Kidney (tissue), 14 donors: ENCODE results near the gene PXDN. TPM values are rescaled to one million over a fixed set of nuclear protein-coding genes. Genes with fewer than 3 reads are reported as not detected.
A peak's percentile ranks its signal among the peaks of the same experiment; 100 is the strongest.

ENCODE experiments used
- DNase-seq, 5 donors: peaks; one replicate each; pipeline ENCODE4 v3.0.0-alpha.2; 2013 to 2020
- FAIRE-seq: peaks from 2 replicates; lab custom pipeline; 2012; peaks lifted over from hg19 to GRCh38; lab: Jason Lieb, UNC
- H3K27ac ChIP-seq, 2 donors: one replicate each; pipeline ENCODE4 v1.7.0; 2013; ENCODE audit warnings: low read depth in 2 of 2, low read length in 2 of 2, inconsistent platforms in 1 of 2
- H3K27me3 ChIP-seq: one replicate; pipeline ENCODE4 v1.7.1; 2013; ENCODE audit warnings: low read length, inconsistent platforms; ENCODE audit not compliant: control insufficient read depth, insufficient read depth
- H3K36me3 ChIP-seq, 3 donors: one replicate each; pipeline versions ENCODE4 v1.7.0 to v1.7.1; 2013; ENCODE audit warnings: low read length in 3 of 3, control low read depth in 1 of 3, inconsistent platforms in 1 of 3; ENCODE audit not compliant: insufficient read depth in 3 of 3, control insufficient read depth in 2 of 3
- H3K4me1 ChIP-seq, 3 donors: one replicate each; pipeline versions ENCODE4 v1.7.0 to v1.7.1; 2013; ENCODE audit warnings: low read length in 3 of 3, inconsistent platforms in 1 of 3, low read depth in 1 of 3; ENCODE audit not compliant: control insufficient read depth in 2 of 3, insufficient read depth in 2 of 3
- H3K4me3 ChIP-seq, 3 donors: one replicate each; pipeline versions ENCODE4 v1.7.0 to v1.8.1; 2013; ENCODE audit warnings: low read length in 3 of 3, control low read depth in 1 of 3, inconsistent platforms in 1 of 3
- H3K9ac ChIP-seq, 3 donors: one replicate each; pipeline versions ENCODE4 v1.7.0 to v1.7.1; 2013; ENCODE audit warnings: low read length in 3 of 3, control low read depth in 1 of 3, inconsistent platforms in 1 of 3
- H3K9me3 ChIP-seq, 3 donors: one replicate each; pipeline versions ENCODE4 v1.7.0 to v1.7.1; 2013; ENCODE audit warnings: low read length in 3 of 3, control low read depth in 1 of 3, inconsistent platforms in 1 of 3; ENCODE audit not compliant: control insufficient read depth in 2 of 3, insufficient read depth in 1 of 3
- CTCF ChIP-seq: IDR thresholded peaks from 3 replicates; pipeline ENCODE4 v1.5.1; 2012; ENCODE audit warnings: mild to moderate bottlenecking, moderate library complexity, borderline replicate concordance; ENCODE audit not compliant: insufficient read depth; ENCODE audit errors: extremely low read depth
- intact Hi-C: fragments of 100-400 bp; cut with DNase I; formaldehyde crosslinking; loops from one replicate; pipeline ENCODE4 v1.11.1; 2022
- polyA plus RNA-seq: library from polyadenylated mRNA; stranded (reverse); fragments of 350-450 nt; fragmentation: Illumina TruSeq; extraction: RNeasy Lipid Tissue Mini Kit (QIAGEN cat#74804); gene quantifications from one replicate; pipeline ENCODE4 v1.2.3, GENCODE V29; 2014; ENCODE audit warnings: low read depth, low replicate concordance; ENCODE audit not compliant: insufficient read depth
- total RNA-seq: library from RNA; stranded (reverse); fragmentation: NEBNext Ultra II Directional; extraction: Animal tissue kit (Norgen Biotek cat#: 25700); gene quantifications from one replicate; pipeline ENCODE4 v1.2.1, GENCODE V29; 2021
- donor health status: control.
- donor health status: control.
- donor health status: control.
- donor health status: control.
- donor health status: control.
- donor health status: DM: yes; HTN: yes; CAD: no.
- donor health status: Normal renal cell carcinoma (clear cell type).

Gene PXDN
- total and polyA plus RNA-seq, 2 donors from 2014 or later, result 4.7 to 42.3 TPM

- no peak overlapping the region for H3K27ac ChIP-seq
- no peaks in the 10 kb centered on the region for H3K27me3 ChIP-seq
- FAIRE-seq, result no peak
- TF ChIP-seq CTCF, result no peak
- no peak overlapping the region for H3K4me3 ChIP-seq
- no peak overlapping the region for H3K9ac ChIP-seq
- intact Hi-C loops, result loop anchor here (5.0 kb wide), 1 partner anchor 157 kb away; no protein-coding TSS in a partner anchor
- no peaks in the 10 kb centered on the region for H3K36me3 ChIP-seq
- no peaks in the 10 kb centered on the region for H3K4me1 ChIP-seq
- H3K9me3 ChIP-seq, result no peaks in the 10 kb centered on the region
- peak in 3 of 5 donors; percentile 4 to 41 (median 16) for DNase-seq
These were observed 5.3 kb upstream of the PXDN start for GRCh38 chr2:1749489-1750119.

- Histone ChIP-seq H3K27me3 (no peaks in the 10 kb centered on the region), H3K4me3 (no peak overlapping the region), H3K4me1 (no peaks in the 10 kb centered on the region), H3K36me3 (no peaks in the 10 kb centered on the region), H3K9ac (no peak overlapping the region), H3K9me3 (no peaks in the 10 kb centered on the region), H3K27ac (no peak overlapping the region)
- FAIRE-seq (no peak), DNase-seq (peak in 3 of 5 donors; percentile 4 to 29 (median 28))
- intact Hi-C loops, result loop anchor here (5.0 kb wide), 1 partner anchor 157 kb away; no protein-coding TSS in a partner anchor
- TF ChIP-seq CTCF, result no peak
These were observed 4.6 kb upstream of the PXDN start for GRCh38 chr2:1748741-1749488.

- Histone ChIP-seq H3K9ac (no peak overlapping the region), H3K27ac (no peak overlapping the region), H3K4me1 (no peaks in the 10 kb centered on the region), H3K4me3 (no peak overlapping the region), H3K9me3 (no peaks in the 10 kb centered on the region), H3K36me3 (no peaks in the 10 kb centered on the region), H3K27me3 (no peaks in the 10 kb centered on the region)
- intact Hi-C loops, result loop anchor here (5.0 kb wide), 1 partner anchor 156 kb away; no protein-coding TSS in a partner anchor
- DNase-seq (peak in 3 of 5 donors; percentile 5 to 37 (median 23)), FAIRE-seq (no peak)
- no peak for TF ChIP-seq CTCF
These were observed 3.9 kb upstream of the PXDN start for GRCh38 chr2:1748176-1748740.
